GM19328 (cell line): ENCODE data around the gene CCDC158.
"Not testable (repeated sequence)": the region's sequence is repeated elsewhere in the genome, so short reads cannot be mapped to it uniquely, and the experiment has no call there.

Experiments
- ATAC-seq: cut with Tn5 transposase; IDR thresholded peaks from one replicate; pipeline ENCODE4 v1.9.1; 2021; ENCODE audit warnings: mild to moderate bottlenecking, moderate library complexity; ENCODE audit not compliant: unreplicated experiment

The CCDC158 gene

GRCh38 chr4:76282941-76283689 is 137.8 kb downstream of the CCDC158 start:
- ATAC-seq, result no peak

- not testable (repeated sequence) for ATAC-seq
Observed at GRCh38 chr4:76281594-76281993, 139.3 kb downstream of the CCDC158 start.

- ATAC-seq, result no peak
Observed at GRCh38 chr4:76280488-76281441, 140.2 kb downstream of the CCDC158 start.

GRCh38 chr4:76279462-76279861 is 141.5 kb downstream of the CCDC158 start:
- no peak for ATAC-seq

GRCh38 chr4:76278583-76278982 is 142.4 kb downstream of the CCDC158 start:
- no peak for ATAC-seq

GRCh38 chr4:76277667-76278066 is 143.3 kb downstream of the CCDC158 start:
- no peak for ATAC-seq

- no peak for ATAC-seq
Observed at GRCh38 chr4:76276813-76277212, 144.1 kb downstream of the CCDC158 start.

GRCh38 chr4:76275486-76276124 is 145.3 kb downstream of the CCDC158 start:
- ATAC-seq, result no peak

GRCh38 chr4:76272999-76273398 is 147.9 kb downstream of the CCDC158 start:
- ATAC-seq, result no peak

GRCh38 chr4:76272582-76272981 is 148.4 kb downstream of the CCDC158 start:
- no peak for ATAC-seq

GRCh38 chr4:76272073-76272472 is 148.9 kb downstream of the CCDC158 start:
- no peak for ATAC-seq

- ATAC-seq, result no peak
Observed at GRCh38 chr4:76271248-76271647, 149.7 kb downstream of the CCDC158 start.

GRCh38 chr4:76270244-76271175 is 150.4 kb downstream of the CCDC158 start:
- ATAC-seq, result no peak

- no peak for ATAC-seq
Observed at GRCh38 chr4:76267811-76268210, 153.1 kb downstream of the CCDC158 start.

GRCh38 chr4:76266627-76267026 is 154.3 kb downstream of the CCDC158 start:
- ATAC-seq, result no peak

GRCh38 chr4:76265631-76266218 is 155.2 kb downstream of the CCDC158 start:
- ATAC-seq, result no peak
